Naive thymus-derived CD4-positive, alpha-beta T cell (primary cell): ENCODE data around the gene PSD4. TPM values are rescaled to one million over a fixed set of nuclear protein-coding genes. Genes with fewer than 3 reads are reported as not detected.

Experiments
- ATAC-seq: fragments of 150-1000 bp; cut with Tn5 transposase; 2 replicates; pipeline ENCODE4 v1.10.0; 2021; ENCODE audit warnings: mild to moderate bottlenecking, moderate library complexity
- CTCF ChIA-PET: fragments of 350-600 bp; sonication (Branson Sonifier 250); formaldehyde crosslinking; loops from one replicate; lab custom pipeline; 2021; ENCODE audit warnings: antibody characterized with exemption; lab: Charles Lee
- POLR2A ChIA-PET: fragments of 350-600 bp; sonication (Branson Sonifier 250); formaldehyde crosslinking; loops from one replicate; lab custom pipeline; 2021; ENCODE audit warnings: antibody characterized with exemption, inconsistent platforms; lab: Charles Lee
- DNase-seq, 9 donors: peaks; one replicate each; pipeline versions ENCODE4 v3.0.0 to v3.0.0-alpha.2; 2020 to 2022; ENCODE audit warnings: mixed read lengths in 1 of 9
- H3K27ac ChIP-seq: one replicate; pipeline ENCODE4 v1.7.0; 2013; ENCODE audit warnings: mild to moderate bottlenecking, low read depth, low read length, moderate library complexity
- H3K27me3 ChIP-seq, 2 donors: one replicate each; pipeline ENCODE4 v1.7.0; 2013; ENCODE audit warnings: low read length in 2 of 2, mild to moderate bottlenecking in 2 of 2, moderate library complexity in 2 of 2; ENCODE audit not compliant: control insufficient read depth in 2 of 2, insufficient read depth in 2 of 2
- H3K36me3 ChIP-seq, 3 experiments: 1 replicate in 2 of 3; 2 replicates in 1 of 3; pipeline ENCODE4 v1.7.0; 2013; ENCODE audit warnings: low read length in 3 of 3, mild to moderate bottlenecking in 3 of 3, moderate library complexity in 1 of 3; ENCODE audit not compliant: insufficient read depth in 3 of 3, control insufficient read depth in 2 of 3
- H3K4me1 ChIP-seq, 2 donors: one replicate each; pipeline ENCODE4 v1.7.0; 2013; ENCODE audit warnings: low read length in 2 of 2, mild to moderate bottlenecking in 2 of 2, moderate library complexity in 1 of 2; ENCODE audit not compliant: control insufficient read depth in 2 of 2, insufficient read depth in 2 of 2
- H3K4me3 ChIP-seq: 2 replicates; pipeline ENCODE4 v1.7.0; 2013; ENCODE audit warnings: mild to moderate bottlenecking, low read length
- H3K9me3 ChIP-seq, 3 experiments: 1 replicate in 2 of 3; 2 replicates in 1 of 3; pipeline ENCODE4 v1.7.0; 2013; ENCODE audit warnings: low read length in 3 of 3; ENCODE audit not compliant: control insufficient read depth in 2 of 3
- H3K27ac Mint-ChIP-seq, 9 donors: one replicate each; pipeline ENCODE4 v1.8.0; 2020 to 2022; ENCODE audit warnings: mixed read lengths in 9 of 9, mild to moderate bottlenecking in 8 of 9, moderate library complexity in 5 of 9, inconsistent platforms in 2 of 9
- H3K27me3 Mint-ChIP-seq, 5 donors: one replicate each; pipeline ENCODE4 v1.8.0; 2021 to 2022; ENCODE audit warnings: mixed read lengths in 5 of 5, mild to moderate bottlenecking in 1 of 5
- H3K36me3 Mint-ChIP-seq, 5 donors: one replicate each; pipeline ENCODE4 v1.8.0; 2020 to 2022; ENCODE audit warnings: mixed read lengths in 5 of 5, mild to moderate bottlenecking in 3 of 5, inconsistent platforms in 1 of 5
- H3K4me1 Mint-ChIP-seq, 7 donors: one replicate each; pipeline ENCODE4 v1.8.0; 2020 to 2022; ENCODE audit warnings: mixed read lengths in 7 of 7, mild to moderate bottlenecking in 3 of 7, inconsistent platforms in 1 of 7
- H3K4me3 Mint-ChIP-seq, 10 donors: one replicate each; pipeline ENCODE4 v1.8.0; 2020 to 2022; ENCODE audit warnings: mild to moderate bottlenecking in 10 of 10, mixed read lengths in 10 of 10, moderate library complexity in 6 of 10, inconsistent platforms in 2 of 10
- H3K9me3 Mint-ChIP-seq, 11 donors: one replicate each; pipeline ENCODE4 v1.8.0; 2020 to 2022; ENCODE audit warnings: mixed read lengths in 11 of 11, mild to moderate bottlenecking in 4 of 11, inconsistent platforms in 1 of 11, moderate library complexity in 1 of 11
- intact Hi-C, 2 donors: fragments of 100-400 bp; cut with micrococcal nuclease; formaldehyde crosslinking; loops; one replicate each; pipeline ENCODE4 v1.15.1; 2023
- polyA plus RNA-seq, 2 donors: library from polyadenylated mRNA; unstranded; fragments of 300-500 nt; fragmentation: Illumina TruSeq; gene quantifications; one replicate each; pipeline ENCODE4 v1.2.3, GENCODE V29; 2021
- total RNA-seq, 6 experiments: library from RNA in 5 of 6; stranded (reverse) in 5 of 6; gene quantifications; 1 replicate in 5 of 6; 2 replicates in 1 of 6; pipeline ENCODE4 v1.2.3 and lab custom pipeline; 2021 to 2026

PSD4 gene
- total and polyA plus RNA-seq, 7 experiments from 2014 or later: 28.0 to 399 (median 112) TPM

GRCh38 chr2:113209646-113210171 is 35.9 kb downstream of the PSD4 start:
- ATAC-seq (no peak), DNase-seq (no peak)
- H3K4me1 ChIP-seq: peaks cover under 1 to 2% of the 10 kb centered on the region in 2 donors
- Mint-ChIP-seq H3K27me3 (peaks cover 0 to 4% (median 0%) of the 10 kb centered on the region in 5 donors), H3K4me3 (no peak overlapping the region), H3K9me3 (peaks cover 0 to 2% (median 0%) of the 10 kb centered on the region in 11 donors), H3K27ac (peak overlapping the region in 6 of 9 donors; percentile 47 to 85 (median 67)), H3K4me1 (peaks cover 12 to 26% (median 21%) of the 10 kb centered on the region in 7 donors), H3K36me3 (no peaks in the 10 kb centered on the region)
- POLR2A ChIA-PET: no interaction called here
- H3K27me3 ChIP-seq: no peaks in the 10 kb centered on the region
- intact Hi-C loops: no loop called here
- no peak overlapping the region for H3K27ac ChIP-seq
- H3K36me3 ChIP-seq: no peaks in the 10 kb centered on the region
- H3K9me3 ChIP-seq: no peaks in the 10 kb centered on the region
- CTCF ChIA-PET: interaction anchor here (0.6 to 1.5 kb wide), 2 partner anchors 28 to 74 kb away, joined by 3 to 4 read pairs; no protein-coding TSS in a partner anchor
- no peak overlapping the region for H3K4me3 ChIP-seq

GRCh38 chr2:113211226-113212105 is 37.7 kb downstream of the PSD4 start:
- Mint-ChIP-seq H3K9me3 (peaks cover 0 to 2% (median 0%) of the 10 kb centered on the region in 11 donors), H3K4me1 (peaks cover 5 to 18% (median 13%) of the 10 kb centered on the region in 7 donors), H3K27ac (peak overlapping the region in 3 of 9 donors; percentile 32 to 83 (median 59)), H3K4me3 (no peak overlapping the region), H3K36me3 (no peaks in the 10 kb centered on the region), H3K27me3 (peaks cover 0 to 4% (median 0%) of the 10 kb centered on the region in 5 donors)
- intact Hi-C loops: no loop called here
- Histone ChIP-seq H3K27me3 (no peaks in the 10 kb centered on the region), H3K4me1 (no peaks in the 10 kb centered on the region), H3K36me3 (no peaks in the 10 kb centered on the region), H3K27ac (no peak overlapping the region), H3K9me3 (no peaks in the 10 kb centered on the region), H3K4me3 (no peak overlapping the region)
- no peak for ATAC-seq
- POLR2A ChIA-PET: no interaction called here
- CTCF ChIA-PET: interaction anchor here (0.7 to 1.1 kb wide), 2 partner anchors 31 to 35 kb away, joined by 3 read pairs; no protein-coding TSS in a partner anchor
- no peak for DNase-seq

GRCh38 chr2:113212245-113213060 is 38.7 kb downstream of the PSD4 start:
- Mint-ChIP-seq H3K4me1 (peaks cover 10 to 20% (median 15%) of the 10 kb centered on the region in 7 donors), H3K4me3 (no peak overlapping the region), H3K9me3 (peaks cover 0 to 2% (median 0%) of the 10 kb centered on the region in 11 donors), H3K27me3 (peaks cover 0 to 4% (median 0%) of the 10 kb centered on the region in 5 donors), H3K36me3 (no peaks in the 10 kb centered on the region), H3K27ac (no peak overlapping the region)
- ATAC-seq (no peak), DNase-seq (no peak)
- Histone ChIP-seq H3K27me3 (no peaks in the 10 kb centered on the region), H3K4me3 (no peak overlapping the region), H3K27ac (no peak overlapping the region), H3K9me3 (no peaks in the 10 kb centered on the region), H3K4me1 (peaks cover 0 to under 1% of the 10 kb centered on the region in 2 donors), H3K36me3 (no peaks in the 10 kb centered on the region)
- intact Hi-C loops: no loop called here
- CTCF ChIA-PET: no interaction called here
- POLR2A ChIA-PET: no interaction called here

GRCh38 chr2:113213061-113213930 is 39.5 kb downstream of the PSD4 start:
- Histone ChIP-seq H3K4me3 (no peak overlapping the region), H3K27me3 (no peaks in the 10 kb centered on the region), H3K4me1 (peaks cover 0 to 9% of the 10 kb centered on the region in 2 donors), H3K36me3 (no peaks in the 10 kb centered on the region), H3K9me3 (no peaks in the 10 kb centered on the region), H3K27ac (no peak overlapping the region)
- no peak overlapping the region for H3K27ac Mint-ChIP-seq
- intact Hi-C loops: no loop called here
- ChIA-PET CTCF (interaction anchor here (1.2 kb wide), 1 partner anchor 8 kb away, joined by 4 read pairs; no protein-coding TSS in a partner anchor), POLR2A (no interaction called here)
- peaks cover 14 to 26% (median 20%) of the 10 kb centered on the region in 7 donors for H3K4me1 Mint-ChIP-seq
- DNase-seq: no peak
- H3K27me3 Mint-ChIP-seq: peaks cover 0 to 4% (median 0%) of the 10 kb centered on the region in 5 donors
- H3K9me3 Mint-ChIP-seq: peaks cover 0 to 2% (median 0%) of the 10 kb centered on the region in 11 donors
- no peak overlapping the region for H3K4me3 Mint-ChIP-seq
- H3K36me3 Mint-ChIP-seq: no peaks in the 10 kb centered on the region
- ATAC-seq: no peak

GRCh38 chr2:113214141-113214540 is 40.4 kb downstream of the PSD4 start:
- no peaks in the 10 kb centered on the region for H3K36me3 Mint-ChIP-seq
- H3K4me3 Mint-ChIP-seq: no peak overlapping the region
- POLR2A ChIA-PET: no interaction called here
- peaks cover 19 to 31% (median 23%) of the 10 kb centered on the region in 7 donors for H3K4me1 Mint-ChIP-seq
- DNase-seq (no peak), ATAC-seq (no peak)
- Histone ChIP-seq H3K4me3 (no peak overlapping the region), H3K27ac (no peak overlapping the region), H3K36me3 (no peaks in the 10 kb centered on the region), H3K27me3 (no peaks in the 10 kb centered on the region), H3K4me1 (peaks cover 0 to 9% of the 10 kb centered on the region in 2 donors), H3K9me3 (no peaks in the 10 kb centered on the region)
- peaks cover 0 to 4% (median 0%) of the 10 kb centered on the region in 5 donors for H3K27me3 Mint-ChIP-seq
- CTCF ChIA-PET: interaction anchor here (1.2 kb wide), 1 partner anchor 9 kb away, joined by 4 read pairs; no protein-coding TSS in a partner anchor
- intact Hi-C loops: no loop called here
- no peak overlapping the region for H3K27ac Mint-ChIP-seq
- H3K9me3 Mint-ChIP-seq: peaks cover 0 to 2% (median 0%) of the 10 kb centered on the region in 11 donors
